HepG2 (cell line): ENCODE measurements around the gene HS6ST2. TPM values are rescaled to one million over a fixed set of nuclear protein-coding genes. Genes with fewer than 3 reads are reported as not detected.

Source experiments
- ATAC-seq: fragments of 200-7000 bp; cut with Tn5 transposase; 3 replicates; pipeline ENCODE4 v1.9.1; 2020; ENCODE audit warnings: mild to moderate bottlenecking, moderate library complexity
- BruUV-seq: library from RNA; stranded (reverse); fragments of 400-500 nt; replicated peaks from 2 replicates; lab custom pipeline; 2021; lab: Mats Ljungman, UMichigan
- CTCF ChIA-PET: fragments of 300-600 bp; formaldehyde crosslinking; extraction: SDS; loops from one replicate; lab custom pipeline; 2021; ENCODE audit warnings: low total read pairs, inconsistent platforms, low intra/inter-chr PET ratio; lab: Yijun Ruan, JAX
- POLR2A ChIA-PET: fragments of 350-600 bp; sonication (Branson Sonifier 250); formaldehyde crosslinking; loops from one replicate; lab custom pipeline; 2020; ENCODE audit warnings: antibody characterized with exemption, inconsistent platforms; lab: Yijun Ruan, JAX
- DNase-seq: peaks from one replicate; pipeline ENCODE4 v3.0.0-alpha.2; 2015; ENCODE audit warnings: low spot score
- FAIRE-seq: peaks from 3 replicates; lab custom pipeline; 2011; peaks lifted over from hg19 to GRCh38; lab: Jason Lieb, UNC
- H2AFZ ChIP-seq: one replicate; pipeline ENCODE4 v1.6.1; 2011; ENCODE audit warnings: low read length, inconsistent platforms
- H3K27ac ChIP-seq: fragments of 300-600 bp; 3 replicates; pipeline ENCODE4 v1.8.0; 2011; ENCODE audit warnings: mixed run types, mild to moderate bottlenecking, mixed read lengths, low read length, inconsistent platforms; ENCODE audit not compliant: insufficient read depth; ENCODE audit errors: extremely low read length
- H3K27me3 ChIP-seq, 2 experiments: fragments of 200-600 bp in 1 of 2; 2 replicates in 1 of 2; 3 replicates in 1 of 2; pipeline versions ENCODE4 v1.6.0 to v1.8.0; 2011; ENCODE audit warnings: low read length in 2 of 2, mild to moderate bottlenecking in 2 of 2, moderate library complexity in 2 of 2, inconsistent platforms in 1 of 2; ENCODE audit not compliant: insufficient read depth in 2 of 2, control insufficient read depth in 1 of 2
- H3K36me3 ChIP-seq, 2 experiments: fragments of 200-600 bp in 1 of 2; replicated peaks in 1 of 2; 2 replicates in 1 of 2; 3 replicates in 1 of 2; pipeline versions ENCODE4 v1.5.1 to v1.8.0; 2011; ENCODE audit warnings: low read length in 2 of 2, inconsistent platforms in 1 of 2; ENCODE audit not compliant: insufficient read depth in 2 of 2, control insufficient read depth in 1 of 2
- H3K4me1 ChIP-seq: 2 replicates; pipeline ENCODE4 v1.5.1; 2012; ENCODE audit warnings: low read length, inconsistent platforms; ENCODE audit not compliant: insufficient read depth
- H3K4me2 ChIP-seq: 2 replicates; pipeline ENCODE4 v1.6.0; 2011; ENCODE audit warnings: low read depth, low read length, inconsistent platforms
- H3K4me3 ChIP-seq, 3 experiments: fragments of 200-600 bp in 1 of 3; sonication (generic), shearing (Covaris generic) in 1 of 3; replicated peaks in 1 of 3; 2 replicates each; pipeline ENCODE4 v1.5.1; 2011 to 2016; ENCODE audit warnings: low read length in 3 of 3, inconsistent platforms in 2 of 3, low read depth in 2 of 3, mild to moderate bottlenecking in 2 of 3, control low read depth in 1 of 3, mixed read lengths in 1 of 3; ENCODE audit not compliant: insufficient read depth in 1 of 3
- H3K79me2 ChIP-seq: one replicate; pipeline ENCODE4 v1.6.1; 2011; ENCODE audit warnings: low read length, inconsistent platforms; ENCODE audit not compliant: insufficient read depth
- H3K9ac ChIP-seq: 2 replicates; pipeline ENCODE4 v1.6.0; 2011; ENCODE audit warnings: mild to moderate bottlenecking, low read depth, low read length, inconsistent platforms; ENCODE audit not compliant: insufficient read depth
- H3K9me3 ChIP-seq: 2 replicates; pipeline ENCODE4 v1.5.1; 2012; ENCODE audit warnings: mild to moderate bottlenecking, low read length
- H4K20me1 ChIP-seq: 2 replicates; pipeline ENCODE4 v1.6.0; 2011; ENCODE audit warnings: inconsistent platforms, mild to moderate bottlenecking, low read length, moderate library complexity; ENCODE audit not compliant: insufficient read depth
- CCDC6 ChIP-seq: sonication (generic); formaldehyde crosslinking; IDR thresholded peaks from 2 replicates; pipeline ENCODE4 v1.8.1; 2022; ENCODE audit warnings: mild to moderate bottlenecking, missing genetic modification reagents, moderate library complexity
- CHD4 ChIP-seq: fragments of 200-600 bp; sonication (generic); IDR thresholded peaks from 2 replicates; pipeline ENCODE4 v1.7.0; 2017; ENCODE audit warnings: mild to moderate bottlenecking, low read length, borderline replicate concordance
- HNRNPL ChIP-seq: fragments of 200-400 bp; formaldehyde crosslinking; IDR thresholded peaks from 2 replicates; pipeline ENCODE4 v1.6.1; 2017; ENCODE audit warnings: mild to moderate bottlenecking, low read depth, low read length
- JUND ChIP-seq: sonication (generic); formaldehyde crosslinking; IDR thresholded peaks from 2 replicates; pipeline ENCODE4 v1.8.0; 2022; ENCODE audit warnings: mild to moderate bottlenecking, missing genetic modification reagents
- MEF2D ChIP-seq: sonication (generic); formaldehyde crosslinking; IDR thresholded peaks from 2 replicates; pipeline ENCODE4 v1.5.1; 2020; ENCODE audit warnings: mild to moderate bottlenecking, missing genetic modification reagents
- MLX ChIP-seq: IDR thresholded peaks from 2 replicates; pipeline ENCODE4 v1.6.1; 2016
- RAD21 ChIP-seq: fragments of 450-650 bp; formaldehyde crosslinking; IDR thresholded peaks from 2 replicates; pipeline ENCODE4 v1.5.0; 2020; ENCODE audit warnings: mild to moderate bottlenecking
- ZNF136 ChIP-seq: sonication (generic); formaldehyde crosslinking; IDR thresholded peaks from 2 replicates; pipeline ENCODE4 v1.8.1; 2022; ENCODE audit warnings: low read depth, mild to moderate bottlenecking, moderate library complexity, missing genetic modification reagents
- ZNF280D ChIP-seq: sonication (generic); formaldehyde crosslinking; IDR thresholded peaks from 2 replicates; pipeline ENCODE4 v1.5.1; 2020; ENCODE audit warnings: mild to moderate bottlenecking, missing genetic modification reagents
- WGBS: methylation state at CpG from one replicate; pipeline ENCODE4 v1.1.6; 2017; ENCODE audit warnings: low lambda C conversion rate; 5-methylcytosine and 5-hydroxymethylcytosine counted together
- in situ Hi-C: cut with HindIII; loops from 2 replicates; pipeline ENCODE4 v1.10.0; 2017; ENCODE audit warnings: low pct_unique_long_range_greater_than_20kb; ENCODE audit not compliant: extremely low pct_ligation_motif_present
- intact Hi-C: fragments of 100-400 bp; cut with micrococcal nuclease; formaldehyde crosslinking; loops from one replicate; pipeline ENCODE4 v1.10.0; 2022; ENCODE audit not compliant: unreplicated experiment
- polyA plus RNA-seq, 8 experiments: library from polyadenylated mRNA; depleted of rRNA in 3 of 8; stranded (reverse) in 7 of 8; unstranded in 1 of 8; fragments of >200 nt; fragmentation: Illumina TruSeq in 4 of 8; extraction: Trizol in 4 of 8; gene quantifications; 2 replicates each; pipeline versions ENCODE4 v1.2.1 to v1.2.3, GENCODE V29; 2011 to 2016; ENCODE audit warnings: low read depth in 4 of 8, missing spikeins in 1 of 8, mixed read lengths in 1 of 8; ENCODE audit not compliant: insufficient read depth in 1 of 8
- total RNA-seq, 5 experiments: library from RNA; depleted of rRNA; stranded (reverse); fragments of >200 nt; fragmentation: Illumina TruSeq; extraction: Trizol; gene quantifications; 2 replicates each; pipeline ENCODE4 v1.2.3, GENCODE V29; 2016; ENCODE audit warnings: low read depth in 1 of 5
- TF ChIP-seq, protein P1 (sequence below): sonication (generic); formaldehyde crosslinking; IDR thresholded peaks from 2 replicates; pipeline ENCODE4 v1.4.0; 2020; ENCODE audit warnings: missing genetic modification reagents, borderline replicate concordance
- TF ChIP-seq, protein P2 (sequence below): sonication (generic); IDR thresholded peaks from 2 replicates; pipeline ENCODE4 v1.6.1; 2016; ENCODE audit warnings: low read depth, borderline replicate concordance
- TF ChIP-seq, protein P3 (sequence below): sonication (generic); formaldehyde crosslinking; IDR thresholded peaks from 2 replicates; pipeline ENCODE4 v1.9.0; 2021; ENCODE audit warnings: missing genetic modification reagents, mild to moderate bottlenecking, borderline replicate concordance
- TF ChIP-seq, protein P4 (sequence below): conservative IDR thresholded peaks from 2 replicates; pipeline ENCODE4 v1.6.1; 2018; ENCODE audit warnings: missing genetic modification reagents

HS6ST2 gene
- total and polyA plus RNA-seq, 2 of the 13 experiments (the other 11 are each of a cell fraction or from before 2014, with no cell fraction given): 0.05 TPM; not detected in 1

DNA sequence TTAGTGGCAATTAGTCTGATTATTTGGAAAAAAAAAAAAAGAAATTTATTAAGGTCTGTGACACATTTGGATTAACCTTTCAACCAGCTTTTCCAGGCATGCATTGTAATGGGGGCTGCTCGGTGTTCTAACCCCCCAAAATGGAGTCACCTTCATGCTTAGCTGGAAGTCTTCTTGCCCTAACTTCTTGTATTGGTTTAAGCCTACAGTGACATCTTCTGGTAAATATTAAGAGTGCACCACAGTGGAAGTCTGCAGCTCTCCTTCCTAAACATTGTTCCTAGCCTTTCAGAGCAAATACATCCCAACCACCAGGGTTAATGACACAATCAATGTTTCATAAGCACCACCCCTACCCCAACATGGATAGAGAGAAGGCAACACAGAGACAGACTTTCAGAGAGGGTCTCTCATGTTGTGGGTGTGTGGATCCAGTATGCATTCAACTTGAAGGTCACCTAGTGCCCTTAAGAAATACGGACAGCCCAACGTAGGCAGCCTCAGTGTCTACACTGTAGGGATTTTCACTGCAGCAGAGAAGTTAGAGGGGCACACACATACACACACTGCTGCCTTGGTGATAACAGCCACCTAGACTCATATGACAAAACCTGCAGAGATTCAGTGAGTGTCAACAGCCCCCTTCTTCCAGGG lies 326.7 kb downstream of the HS6ST2 start (continued):
- peak; percentile 55; the same call in 1 of the 2 replicates for TF ChIP-seq RAD21 (CRISPR knock-in tag)

GRCh38 chrX:132624466-132624865 lies 334.0 kb downstream of the HS6ST2 start:
- no peak overlapping the region for H3K27ac ChIP-seq
- in situ Hi-C loops: no loop called here
- FAIRE-seq (no peak), ATAC-seq (no peak), DNase-seq (no peak)
- H3K36me3 ChIP-seq: no peaks in the 10 kb centered on the region
- H3K4me2 ChIP-seq: no peak overlapping the region
- 31% methylated on average over 4 of the region's 5 CpGs for WGBS
- H3K79me2 ChIP-seq: no peaks in the 10 kb centered on the region
- H3K9ac ChIP-seq: no peak overlapping the region
- no peak overlapping the region for H2AFZ ChIP-seq
- ChIA-PET CTCF (no interaction called here), POLR2A (no interaction called here)
- intact Hi-C loops: no loop called here
- H3K4me3 ChIP-seq: no peak overlapping the region
- H4K20me1 ChIP-seq: no peaks in the 10 kb centered on the region
- H3K4me1 ChIP-seq: peaks cover 11% of the 10 kb centered on the region; the same call in 1 of the 2 replicates
- no peaks in the 10 kb centered on the region for H3K27me3 ChIP-seq
- no TSS peak for BruUV-seq
- no peaks in the 10 kb centered on the region for H3K9me3 ChIP-seq
- TF ChIP-seq MLX (CRISPR knock-in tag): no peak
- TF ChIP-seq ZNF280D: no peak
- TF ChIP-seq JUND: no peak
- TF ChIP-seq CCDC6: no peak
- TF ChIP-seq, protein P1, sequence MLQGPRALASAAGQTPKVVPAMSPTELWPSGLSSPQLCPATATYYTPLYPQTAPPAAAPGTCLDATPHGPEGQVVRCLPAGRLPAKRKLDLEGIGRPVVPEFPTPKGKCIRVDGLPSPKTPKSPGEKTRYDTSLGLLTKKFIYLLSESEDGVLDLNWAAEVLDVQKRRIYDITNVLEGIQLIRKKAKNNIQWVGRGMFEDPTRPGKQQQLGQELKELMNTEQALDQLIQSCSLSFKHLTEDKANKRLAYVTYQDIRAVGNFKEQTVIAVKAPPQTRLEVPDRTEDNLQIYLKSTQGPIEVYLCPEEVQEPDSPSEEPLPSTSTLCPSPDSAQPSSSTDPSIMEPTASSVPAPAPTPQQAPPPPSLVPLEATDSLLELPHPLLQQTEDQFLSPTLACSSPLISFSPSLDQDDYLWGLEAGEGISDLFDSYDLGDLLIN: no peak
- TF ChIP-seq, protein P2, sequence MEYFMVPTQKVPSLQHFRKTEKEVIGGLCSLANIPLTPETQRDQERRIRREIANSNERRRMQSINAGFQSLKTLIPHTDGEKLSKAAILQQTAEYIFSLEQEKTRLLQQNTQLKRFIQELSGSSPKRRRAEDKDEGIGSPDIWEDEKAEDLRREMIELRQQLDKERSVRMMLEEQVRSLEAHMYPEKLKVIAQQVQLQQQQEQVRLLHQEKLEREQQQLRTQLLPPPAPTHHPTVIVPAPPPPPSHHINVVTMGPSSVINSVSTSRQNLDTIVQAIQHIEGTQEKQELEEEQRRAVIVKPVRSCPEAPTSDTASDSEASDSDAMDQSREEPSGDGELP: no peak
- TF ChIP-seq ZNF136: no peak
- TF ChIP-seq MEF2D (CRISPR knock-in tag): no peak
- TF ChIP-seq, protein P3, sequence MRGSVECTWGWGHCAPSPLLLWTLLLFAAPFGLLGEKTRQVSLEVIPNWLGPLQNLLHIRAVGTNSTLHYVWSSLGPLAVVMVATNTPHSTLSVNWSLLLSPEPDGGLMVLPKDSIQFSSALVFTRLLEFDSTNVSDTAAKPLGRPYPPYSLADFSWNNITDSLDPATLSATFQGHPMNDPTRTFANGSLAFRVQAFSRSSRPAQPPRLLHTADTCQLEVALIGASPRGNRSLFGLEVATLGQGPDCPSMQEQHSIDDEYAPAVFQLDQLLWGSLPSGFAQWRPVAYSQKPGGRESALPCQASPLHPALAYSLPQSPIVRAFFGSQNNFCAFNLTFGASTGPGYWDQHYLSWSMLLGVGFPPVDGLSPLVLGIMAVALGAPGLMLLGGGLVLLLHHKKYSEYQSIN (CRISPR knock-in tag): no peak
- TF ChIP-seq, protein P4, sequence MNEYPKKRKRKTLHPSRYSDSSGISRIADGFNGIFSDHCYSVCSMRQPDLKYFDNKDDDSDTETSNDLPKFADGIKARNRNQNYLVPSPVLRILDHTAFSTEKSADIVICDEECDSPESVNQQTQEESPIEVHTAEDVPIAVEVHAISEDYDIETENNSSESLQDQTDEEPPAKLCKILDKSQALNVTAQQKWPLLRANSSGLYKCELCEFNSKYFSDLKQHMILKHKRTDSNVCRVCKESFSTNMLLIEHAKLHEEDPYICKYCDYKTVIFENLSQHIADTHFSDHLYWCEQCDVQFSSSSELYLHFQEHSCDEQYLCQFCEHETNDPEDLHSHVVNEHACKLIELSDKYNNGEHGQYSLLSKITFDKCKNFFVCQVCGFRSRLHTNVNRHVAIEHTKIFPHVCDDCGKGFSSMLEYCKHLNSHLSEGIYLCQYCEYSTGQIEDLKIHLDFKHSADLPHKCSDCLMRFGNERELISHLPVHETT (CRISPR knock-in tag): no peak
- TF ChIP-seq CHD4: no peak
- no peak for TF ChIP-seq HNRNPL
